GM12891 (cell line): ENCODE data around the gene PSMB2.

Experiments
- PAX5 ChIP-seq: IDR thresholded peaks from 2 replicates; pipeline ENCODE4 v1.6.1; 2011; ENCODE audit warnings: low read length, moderate library complexity, mild to moderate bottlenecking; ENCODE audit not compliant: insufficient read depth, severe bottlenecking
- POLR2A ChIP-seq: IDR thresholded peaks from 2 replicates; pipeline ENCODE4 v1.6.1; 2011; ENCODE audit warnings: low read depth, low read length, control low read depth
- POLR2AphosphoS5 ChIP-seq: IDR thresholded peaks from 2 replicates; pipeline ENCODE4 v1.6.1; 2011; ENCODE audit warnings: low read depth, low read length, control low read depth
- POU2F2 ChIP-seq: IDR thresholded peaks from 2 replicates; pipeline ENCODE4 v1.6.1; 2011; ENCODE audit warnings: low read depth, mild to moderate bottlenecking, control low read depth, low read length, moderate library complexity
- SPI1 ChIP-seq: IDR thresholded peaks from 2 replicates; pipeline ENCODE4 v1.6.1; 2011; ENCODE audit warnings: low read depth, low read length, control low read depth
- TAF1 ChIP-seq: IDR thresholded peaks from 2 replicates; pipeline ENCODE4 v1.6.1; 2011; ENCODE audit warnings: low read depth, low read length, control low read depth

GRCh38 chr1:35580949-35581388 lies 60.4 kb downstream of the PSMB2 start:
- TF ChIP-seq POLR2A: no peak
- TF ChIP-seq POLR2AphosphoS5: no peak
- TF ChIP-seq TAF1: no peak
- TF ChIP-seq SPI1: no peak
- TF ChIP-seq PAX5: no peak
- TF ChIP-seq POU2F2: no peak
